HG02938 (cell line): ENCODE data around the gene TSTD1.

ENCODE experiments used
- ATAC-seq: cut with Tn5 transposase; IDR thresholded peaks from one replicate; pipeline ENCODE4 v1.9.1; 2021; ENCODE audit warnings: mild to moderate bottlenecking, moderate library complexity; ENCODE audit not compliant: unreplicated experiment

The TSTD1 gene

GRCh38 chr1:161038523-161039153, at the start of gene TSTD1:
Gene TSTD1 (minus strand): TSS chr1:161038964. CDS start chr1:161038889, 75 bp downstream.
- peak; percentile 73 for ATAC-seq

- ATAC-seq: no peak
Observed at GRCh38 chr1:161086457-161086856, 47.7 kb upstream of the TSTD1 start.

GRCh38 chr1:161085165-161085564, 46.4 kb upstream of the TSTD1 start:
- ATAC-seq: no peak

- no peak for ATAC-seq
Observed at GRCh38 chr1:161084597-161084988, 45.8 kb upstream of the TSTD1 start.

GRCh38 chr1:161083748-161084596, 45.2 kb upstream of the TSTD1 start:
- ATAC-seq: no peak

GRCh38 chr1:161082996-161083747, 44.4 kb upstream of the TSTD1 start:
- ATAC-seq: no peak

- no peak for ATAC-seq
Observed at GRCh38 chr1:161082483-161082882, 43.7 kb upstream of the TSTD1 start.

- ATAC-seq: no peak
Observed at GRCh38 chr1:161081519-161081918, 42.8 kb upstream of the TSTD1 start.

GRCh38 chr1:161080441-161081405, 42.0 kb upstream of the TSTD1 start:
- ATAC-seq: no peak

GRCh38 chr1:161079436-161080110, 40.8 kb upstream of the TSTD1 start:
- ATAC-seq: no peak

GRCh38 chr1:161077426-161077825, 38.7 kb upstream of the TSTD1 start:
- ATAC-seq: no peak

- ATAC-seq: no peak
Observed at GRCh38 chr1:161076410-161076809, 37.6 kb upstream of the TSTD1 start.

- ATAC-seq: no peak
Observed at GRCh38 chr1:161074676-161075368, 36.1 kb upstream of the TSTD1 start.

- ATAC-seq: no peak
Observed at GRCh38 chr1:161073474-161074121, 34.8 kb upstream of the TSTD1 start.

GRCh38 chr1:161072751-161073449, 34.1 kb upstream of the TSTD1 start:
- ATAC-seq: no peak

- no peak for ATAC-seq
Observed at GRCh38 chr1:161071886-161072371, 33.2 kb upstream of the TSTD1 start.

GRCh38 chr1:161070761-161071160, 32.0 kb upstream of the TSTD1 start:
- no peak for ATAC-seq

GRCh38 chr1:161069731-161070270, 31.0 kb upstream of the TSTD1 start, which contains the start of gene ARHGAP30:
Gene ARHGAP30 (minus strand): TSS chr1:161069891. CDS start chr1:161069624, 267 bp downstream.
- ATAC-seq: peak; percentile 87
